TTC549 (cell line): Measurements from ENCODE around the gene ZNF536.
"Not testable (repeated sequence)": the region's sequence is repeated elsewhere in the genome, so short reads cannot be mapped to it uniquely, and the experiment has no call there.

Experiments
- FAIRE-seq: peaks from 2 replicates; lab custom pipeline; 2012; peaks lifted over from hg19 to GRCh38; lab: Jason Lieb, UNC

ZNF536 gene

DNA sequence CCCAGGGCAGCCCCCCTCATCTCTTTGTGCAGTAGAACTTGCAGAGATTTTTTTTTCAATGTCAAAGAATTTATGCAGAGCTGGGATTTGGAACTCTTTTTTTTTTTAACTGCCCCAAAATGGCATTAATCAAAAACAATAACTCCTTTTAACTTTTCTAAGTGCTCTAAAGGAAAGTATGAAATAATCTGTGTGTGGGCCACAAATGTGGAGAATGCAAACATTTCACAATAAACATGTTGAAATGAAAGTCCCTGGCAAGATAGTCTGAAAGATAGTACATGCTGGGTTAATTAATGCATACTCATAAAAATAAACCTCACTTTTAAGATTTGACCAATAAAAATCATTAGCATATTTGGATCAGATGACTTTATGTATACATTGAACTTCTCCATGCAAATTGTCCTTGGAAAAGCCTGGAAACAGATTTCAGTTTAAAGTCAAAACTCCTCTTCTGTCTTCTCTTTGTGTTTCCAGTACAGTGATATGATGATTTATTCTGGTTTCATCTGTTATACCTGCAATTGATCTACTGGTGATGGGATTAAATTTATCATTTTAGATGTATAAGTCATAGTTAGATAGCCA is 30.5 kb upstream of the ZNF536 start:
- FAIRE-seq = no peak

DNA sequence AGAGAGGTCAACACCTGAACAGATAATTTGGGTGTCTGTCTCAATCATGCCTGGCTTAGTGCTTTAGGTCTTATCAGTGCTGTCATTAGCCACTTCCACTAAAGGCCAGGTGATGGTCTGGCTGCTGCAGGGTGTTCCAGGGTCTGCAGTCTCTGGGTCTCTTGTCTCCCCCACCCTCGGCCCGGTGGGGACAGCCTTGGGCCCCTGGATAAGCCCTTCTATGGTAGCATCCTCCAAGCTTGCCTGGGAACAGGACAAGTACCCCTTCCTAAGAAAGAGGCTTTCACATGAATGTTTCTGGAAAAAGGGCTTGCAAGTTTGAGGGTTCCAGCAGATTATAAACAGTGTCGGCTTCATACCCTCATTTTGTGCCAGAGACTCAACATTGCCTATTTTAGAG is 29.3 kb upstream of the ZNF536 start:
- FAIRE-seq = no peak

DNA sequence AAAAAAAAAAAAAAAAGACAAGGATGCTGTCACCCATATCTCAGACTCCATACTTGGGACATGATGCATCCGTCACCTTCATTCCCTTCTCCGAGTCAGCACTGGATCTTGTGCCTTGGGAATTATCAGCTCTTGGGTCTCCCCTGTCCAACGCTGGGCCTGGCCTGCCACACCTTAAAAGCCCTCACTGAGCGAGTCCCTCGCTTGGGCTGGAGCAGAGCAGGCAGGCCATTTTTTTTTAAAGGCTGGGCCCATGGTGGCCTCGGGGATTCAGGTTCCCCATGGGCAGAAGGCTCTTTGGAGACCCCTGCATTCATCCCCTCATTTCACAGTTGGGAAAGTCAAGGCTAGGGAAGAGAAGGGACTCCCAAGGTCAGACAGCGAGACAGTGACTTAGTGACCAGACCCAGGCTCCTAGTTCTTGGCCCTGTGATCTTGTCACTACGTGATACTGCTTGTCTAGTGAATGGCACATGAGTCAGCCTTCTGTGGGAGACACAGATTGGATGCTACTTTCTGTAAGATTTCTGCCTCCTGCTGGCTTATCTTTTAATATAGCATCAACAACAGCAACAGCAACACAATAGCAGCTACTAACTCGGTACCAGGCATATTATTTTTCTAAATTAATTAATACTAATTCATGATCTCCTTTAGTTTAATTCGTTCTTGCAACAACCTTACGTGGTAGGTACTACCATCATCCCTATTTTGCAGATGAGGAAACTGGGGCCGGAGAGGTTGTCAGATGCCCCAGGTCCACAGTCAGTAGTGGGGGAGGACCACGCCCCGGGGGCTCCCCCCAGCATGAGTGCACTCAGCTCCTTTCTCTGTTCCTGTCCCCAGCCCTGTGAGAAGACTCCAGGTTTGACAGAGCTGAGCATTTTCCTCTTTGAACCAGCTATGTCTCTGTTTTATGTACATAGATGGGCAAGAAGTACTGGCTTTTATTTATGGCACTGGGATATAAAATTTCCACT is 27.4 kb upstream of the ZNF536 start:
- FAIRE-seq = no peak

DNA sequence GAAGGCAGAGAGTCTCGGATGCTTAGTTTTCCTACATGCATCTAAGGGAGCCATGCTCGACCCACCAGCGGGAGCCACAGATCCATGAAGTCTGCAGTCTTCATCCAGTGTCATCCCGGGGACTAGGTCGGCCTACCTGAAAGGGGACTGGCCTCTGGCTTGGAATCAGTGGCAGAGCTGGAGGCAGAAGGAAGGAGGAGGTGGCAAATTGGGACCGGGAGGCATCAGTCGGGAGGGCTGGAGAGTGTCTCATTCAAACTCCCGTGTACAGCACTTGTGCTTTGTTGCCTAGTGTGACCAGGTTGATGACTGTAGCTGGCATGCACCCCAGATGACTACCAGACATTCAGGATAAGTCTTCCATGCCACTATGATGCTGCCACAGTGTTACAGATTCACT is 26.5 kb upstream of the ZNF536 start:
- no peak for FAIRE-seq

DNA sequence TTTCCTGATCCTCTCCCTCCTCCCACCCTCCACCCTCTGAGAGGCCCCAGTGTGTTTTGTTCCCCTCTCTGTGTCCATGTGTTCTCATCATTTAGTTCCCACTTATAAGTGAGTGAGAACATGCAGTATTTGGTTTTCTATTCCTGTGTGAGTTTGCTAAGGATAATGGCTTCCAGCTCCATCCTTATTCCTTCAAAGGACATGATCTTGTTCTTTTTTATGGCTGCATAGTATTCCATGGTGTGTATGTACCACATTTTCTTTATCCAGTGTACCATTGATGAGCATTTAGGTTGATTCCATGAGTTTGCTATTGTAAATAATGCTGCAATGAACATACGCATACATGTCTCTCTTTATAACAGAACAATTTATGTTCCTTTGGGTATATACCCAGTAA is 25.7 kb upstream of the ZNF536 start:
- not testable (repeated sequence) for FAIRE-seq

DNA sequence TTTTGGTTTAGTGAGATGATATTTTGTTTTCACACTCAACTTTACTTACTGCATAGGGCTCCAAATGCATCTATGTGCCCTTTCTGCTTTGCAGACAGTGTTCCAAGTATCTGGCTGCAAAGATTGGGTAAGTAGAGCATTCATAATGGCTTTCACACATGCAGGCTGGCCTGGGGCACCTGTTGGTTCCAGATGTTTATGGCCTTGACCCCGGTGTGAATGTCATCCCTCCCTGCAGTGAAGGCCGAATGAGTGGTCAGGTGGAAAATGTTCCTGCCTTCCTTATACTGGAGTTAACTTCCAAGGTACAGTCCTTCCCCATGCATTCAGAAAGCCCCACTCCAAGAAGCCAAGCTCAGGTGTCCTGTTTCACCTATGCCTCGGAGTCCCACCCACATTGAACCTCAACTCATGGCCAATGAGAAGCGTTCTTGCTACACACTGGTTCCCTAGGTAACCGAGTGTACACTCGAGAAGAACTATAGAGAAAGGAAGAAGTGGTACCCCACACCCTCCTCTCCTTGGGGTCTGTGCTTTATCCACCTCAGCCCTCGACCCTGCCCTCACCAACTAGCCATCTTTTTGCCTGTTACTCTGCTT is 23.0 kb upstream of the ZNF536 start:
- FAIRE-seq = no peak

DNA sequence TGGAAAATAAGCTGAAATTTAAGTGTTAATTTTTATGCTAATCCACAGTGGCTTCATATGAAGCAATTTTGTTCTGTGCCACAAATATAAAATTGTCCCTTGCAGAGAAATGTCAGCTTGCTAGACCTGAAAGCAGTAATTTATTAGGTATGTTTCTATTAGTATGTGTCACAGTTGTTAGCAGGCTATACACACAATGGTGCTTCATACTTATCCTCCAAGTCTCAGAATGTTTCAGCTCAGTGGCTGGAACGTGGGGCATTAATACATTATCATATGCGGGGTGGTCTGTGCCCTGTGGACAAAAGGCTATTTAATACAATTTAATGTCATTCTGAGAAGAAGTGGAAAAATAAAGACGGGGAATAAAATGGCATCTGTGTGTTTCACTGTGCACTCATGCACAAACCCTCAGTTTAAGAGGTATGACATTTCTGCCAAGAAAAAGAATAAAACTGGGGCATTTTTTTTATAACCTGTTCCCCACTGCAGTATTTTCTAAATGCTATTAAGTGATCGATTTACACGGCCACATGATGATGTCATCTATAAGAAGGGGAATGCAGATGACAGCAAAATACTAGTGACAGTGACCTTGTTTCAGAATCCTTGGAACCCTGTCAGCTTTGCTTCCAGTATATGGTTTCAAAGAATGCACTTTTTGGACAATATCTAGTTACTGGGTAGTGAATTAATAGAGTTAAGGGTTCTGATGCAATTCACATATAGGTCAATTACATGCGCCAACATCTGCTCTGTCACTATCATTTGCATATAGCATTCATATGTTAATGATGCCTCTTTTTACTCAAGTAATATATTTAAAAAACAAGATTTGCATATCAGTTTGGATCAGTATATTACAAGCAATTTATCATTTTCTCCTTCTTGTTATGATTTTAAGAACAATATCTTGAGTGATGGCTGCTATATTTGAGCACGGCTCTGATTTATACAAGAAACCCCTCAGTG is 21.2 kb upstream of the ZNF536 start:
- no peak for FAIRE-seq

DNA sequence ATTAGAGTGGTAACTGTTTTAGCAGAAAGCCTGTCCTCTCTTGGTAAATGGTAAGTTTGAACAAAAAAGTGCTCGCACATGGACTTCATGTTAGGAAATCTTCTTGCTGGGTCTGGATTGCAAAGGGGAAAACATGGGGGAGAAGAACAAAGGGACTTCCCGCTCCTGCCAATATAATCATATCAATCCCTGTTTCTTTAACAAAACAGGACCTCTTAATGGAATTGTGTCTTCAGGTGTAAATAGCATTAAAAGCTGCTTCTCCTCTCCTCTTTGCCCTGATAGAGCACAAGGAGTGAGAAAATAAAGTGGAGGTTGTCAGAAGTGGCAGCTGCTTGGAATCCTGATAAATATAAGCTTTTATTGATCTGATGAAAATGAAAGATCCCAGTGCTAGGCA is 20.4 kb upstream of the ZNF536 start:
- no peak for FAIRE-seq

DNA sequence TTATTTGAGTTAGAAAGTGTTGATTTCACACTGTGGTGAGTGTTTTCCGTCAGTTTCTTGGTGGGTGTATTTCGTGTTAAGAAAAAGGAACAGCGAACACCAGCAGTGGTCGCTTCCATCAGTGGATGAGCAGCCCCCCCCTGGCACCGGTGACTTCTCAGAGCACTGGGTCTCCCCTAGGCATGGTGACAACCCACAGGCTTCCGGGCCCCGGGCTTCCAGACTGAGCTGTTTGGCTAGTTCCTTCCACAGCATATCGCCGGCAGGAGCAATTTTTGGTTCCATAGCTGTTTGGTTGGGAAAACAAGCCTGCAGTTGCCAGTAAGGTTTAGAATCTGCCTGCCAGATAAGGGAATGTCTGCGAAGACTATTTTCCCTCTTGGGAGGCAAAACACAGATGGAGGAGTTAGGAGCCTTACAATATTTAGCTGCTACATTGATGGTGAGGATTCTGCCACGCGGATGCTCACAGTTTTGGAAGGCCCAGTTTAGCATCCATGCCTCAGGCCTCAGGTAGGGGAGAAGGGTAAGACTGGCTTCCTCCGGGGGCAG is 18.7 kb upstream of the ZNF536 start:
- FAIRE-seq = no peak

DNA sequence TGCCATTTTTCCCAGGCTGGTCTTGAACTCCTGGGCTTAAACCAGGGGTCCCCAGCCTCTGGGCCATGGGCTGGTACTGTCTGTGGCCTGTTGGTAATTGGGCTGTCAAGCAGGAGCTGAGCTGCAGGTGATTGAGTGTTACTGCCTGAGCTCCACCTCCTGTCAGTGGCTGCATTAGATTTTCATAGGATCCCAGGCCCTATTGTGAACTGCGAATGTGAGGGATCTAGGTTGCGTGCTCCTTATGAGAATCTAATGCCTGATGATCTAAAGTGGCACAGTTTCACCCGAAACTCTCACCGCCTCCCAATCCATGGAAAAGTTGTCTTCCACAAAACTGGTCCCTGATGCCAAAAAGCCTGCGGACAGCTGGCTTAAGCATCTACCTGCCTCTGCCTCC is 16.6 kb upstream of the ZNF536 start:
- no peak for FAIRE-seq

DNA sequence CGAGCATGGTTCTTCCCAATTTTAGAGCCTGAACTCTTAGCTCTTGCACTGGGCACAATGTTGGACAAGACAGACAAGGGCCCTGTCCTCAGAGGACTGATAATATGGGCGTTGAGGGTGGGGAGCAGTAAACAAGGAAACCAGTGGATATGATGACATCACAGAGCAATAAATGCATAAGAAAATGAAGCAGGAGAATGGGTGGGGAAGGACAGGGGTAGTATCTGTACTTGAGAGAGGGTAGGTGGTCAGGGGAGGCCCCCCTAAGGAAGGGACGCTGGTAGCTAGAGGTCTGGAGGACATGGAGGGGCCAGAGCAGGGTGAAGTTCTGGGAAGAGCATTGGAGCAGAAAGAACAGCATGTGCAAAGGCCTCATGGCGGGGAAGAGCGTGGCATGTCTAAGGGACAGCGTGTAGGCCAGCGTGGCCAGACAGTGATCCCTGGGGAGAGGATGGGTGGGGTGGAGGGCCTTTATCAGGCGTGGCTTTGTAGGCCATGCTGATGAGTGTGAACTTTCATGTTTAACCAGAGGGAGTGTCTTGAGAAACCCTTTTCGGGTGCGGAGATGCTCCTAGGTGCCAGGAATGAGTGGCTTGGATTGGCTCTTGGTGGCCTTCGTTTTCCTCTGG is 15.1 kb upstream of the ZNF536 start:
- FAIRE-seq = no peak

DNA sequence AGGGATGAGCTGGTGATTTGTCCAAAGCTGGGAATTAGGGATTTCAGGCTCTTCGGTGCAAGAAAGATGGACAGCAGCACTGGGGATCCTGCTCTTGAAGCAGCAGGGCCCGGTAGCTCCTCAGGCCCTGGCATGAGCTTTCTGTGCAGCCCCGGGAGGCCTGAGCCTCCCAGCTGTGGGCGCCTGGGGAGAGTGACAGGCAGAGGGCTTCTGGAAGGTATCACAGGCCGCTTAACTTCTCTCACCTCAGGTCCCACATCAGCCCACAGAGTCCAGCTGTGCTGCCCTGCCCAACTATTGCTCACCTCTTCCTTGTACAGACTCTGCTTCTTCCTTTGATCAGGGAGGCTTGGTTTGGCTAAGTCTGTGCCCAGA is 14.6 kb upstream of the ZNF536 start:
- no peak for FAIRE-seq

DNA sequence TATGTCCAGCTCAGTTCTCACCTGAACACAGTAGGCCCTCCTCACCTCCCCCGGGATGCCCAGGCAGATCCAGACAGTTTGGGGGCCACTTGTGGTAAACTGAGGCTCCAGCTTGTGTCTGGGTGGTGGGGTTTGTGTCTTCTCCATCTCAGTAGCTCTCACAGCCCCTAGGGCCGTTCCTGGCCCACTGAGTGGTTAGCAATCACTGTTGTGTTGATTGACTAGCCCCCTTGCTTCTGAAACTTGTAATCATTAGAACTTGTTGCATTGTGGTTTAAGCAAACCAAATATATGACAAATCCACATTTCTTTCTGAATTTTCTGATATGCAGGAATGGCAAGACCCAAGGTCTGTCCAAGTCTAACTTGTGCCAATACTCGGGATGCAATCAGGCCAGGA is 13.9 kb upstream of the ZNF536 start:
- no peak for FAIRE-seq

DNA sequence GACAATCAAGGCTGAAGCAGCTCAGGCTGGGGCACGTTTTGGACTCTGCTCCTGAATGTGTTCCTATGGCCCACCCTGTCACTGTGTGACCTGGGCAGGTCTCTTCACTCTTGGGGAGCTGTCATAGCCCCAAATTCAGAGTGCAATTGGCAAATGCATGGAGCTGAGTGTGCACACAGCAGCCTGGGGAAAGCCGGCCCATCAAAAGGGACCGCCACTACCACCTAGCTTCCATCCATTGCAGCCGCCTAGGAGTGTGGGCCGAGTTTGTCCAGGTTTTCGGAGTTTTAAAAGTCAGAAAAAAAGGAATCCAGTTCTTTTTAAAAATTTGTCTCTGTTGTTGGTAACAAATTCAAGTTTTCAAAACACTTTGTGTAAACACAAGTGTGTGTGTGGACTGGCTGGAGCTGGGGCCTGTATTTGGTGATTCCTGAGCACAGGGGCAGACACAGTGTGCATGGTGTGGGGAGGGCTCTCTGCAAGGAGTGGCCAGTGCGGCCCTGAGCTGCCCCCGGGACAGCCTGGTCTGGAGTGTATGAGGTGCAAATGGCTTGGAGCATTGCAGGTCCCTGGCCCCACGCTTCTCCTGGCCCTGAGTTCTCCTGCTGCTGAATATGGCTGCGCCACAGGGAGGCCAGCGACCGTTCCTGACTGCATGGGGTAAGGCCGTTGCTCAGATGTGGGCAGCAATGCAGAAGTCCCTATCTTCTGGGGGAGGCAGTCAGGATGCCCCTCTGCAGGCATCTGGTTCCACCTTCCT is 13.2 kb upstream of the ZNF536 start:
- no peak for FAIRE-seq

DNA sequence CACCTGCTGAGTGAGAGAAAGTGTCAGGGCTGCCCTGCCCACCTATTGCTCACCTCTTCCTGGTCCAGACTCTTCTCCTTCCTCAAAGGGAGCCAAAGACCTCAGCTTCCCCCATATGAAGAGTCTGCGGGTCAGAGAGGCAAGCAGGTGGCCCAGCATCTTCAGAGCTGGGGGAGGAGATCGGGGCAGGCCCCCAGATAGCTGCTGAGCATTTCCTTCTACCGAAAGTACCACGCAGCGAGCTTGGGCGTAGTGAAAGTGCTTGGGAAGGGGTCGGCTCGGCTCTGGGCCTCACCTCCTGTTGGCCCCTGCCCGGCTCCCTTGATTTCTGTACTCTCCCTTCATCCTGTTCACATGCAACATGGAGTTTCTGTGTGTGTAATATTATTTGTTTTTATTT is 12.2 kb upstream of the ZNF536 start:
- no peak for FAIRE-seq

DNA sequence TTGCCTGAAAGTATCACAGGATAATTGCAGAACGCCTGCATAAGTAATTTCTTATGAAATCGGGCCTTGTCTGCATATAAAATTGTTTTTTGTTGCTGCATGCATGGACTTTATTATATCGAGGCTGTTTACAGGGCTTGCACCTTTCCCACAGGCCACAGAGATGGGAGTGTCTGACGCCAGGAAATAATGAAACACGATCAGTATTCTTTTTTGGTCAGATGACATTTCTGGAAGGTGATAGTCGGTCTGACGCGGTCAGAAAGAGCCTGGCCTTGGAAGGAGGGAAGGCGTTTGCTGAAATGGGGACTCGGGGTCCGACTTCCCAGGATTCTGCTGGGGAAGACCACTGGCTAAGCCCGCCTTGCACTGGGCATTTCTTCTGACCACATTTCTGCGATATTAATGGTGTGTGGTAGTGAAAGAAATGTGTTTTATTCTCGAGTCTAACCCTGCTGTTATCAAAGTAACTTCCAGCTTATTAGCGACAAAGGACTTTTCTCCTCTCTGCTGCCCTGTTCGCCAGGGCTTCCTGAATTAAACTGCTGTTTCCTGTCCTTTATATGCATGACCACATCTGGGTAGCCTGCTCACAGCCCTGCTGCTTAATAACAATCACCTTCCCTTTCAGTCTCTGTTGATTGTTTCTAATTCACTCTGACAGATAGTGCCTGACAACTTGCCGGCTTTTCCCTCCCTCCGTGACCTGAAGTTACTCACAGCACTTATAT is 11.6 kb upstream of the ZNF536 start:
- FAIRE-seq = no peak

DNA sequence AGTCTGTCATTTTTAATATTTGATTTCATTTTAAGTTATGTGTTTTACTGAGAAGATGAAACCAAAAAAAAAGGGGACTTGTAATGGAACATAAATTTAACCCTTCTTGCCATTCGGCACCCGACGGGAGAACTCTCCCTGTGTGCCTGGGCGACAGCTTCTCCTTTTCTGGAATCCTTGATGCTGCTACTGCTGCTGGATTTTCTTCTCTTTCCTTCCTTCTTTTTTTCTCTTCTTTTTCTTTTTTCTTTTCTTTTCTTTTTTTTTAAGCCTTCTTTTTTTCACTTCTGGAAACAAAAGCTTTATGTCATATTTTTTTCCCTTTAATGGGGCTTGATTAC is 11.1 kb upstream of the ZNF536 start:
- FAIRE-seq = no peak

DNA sequence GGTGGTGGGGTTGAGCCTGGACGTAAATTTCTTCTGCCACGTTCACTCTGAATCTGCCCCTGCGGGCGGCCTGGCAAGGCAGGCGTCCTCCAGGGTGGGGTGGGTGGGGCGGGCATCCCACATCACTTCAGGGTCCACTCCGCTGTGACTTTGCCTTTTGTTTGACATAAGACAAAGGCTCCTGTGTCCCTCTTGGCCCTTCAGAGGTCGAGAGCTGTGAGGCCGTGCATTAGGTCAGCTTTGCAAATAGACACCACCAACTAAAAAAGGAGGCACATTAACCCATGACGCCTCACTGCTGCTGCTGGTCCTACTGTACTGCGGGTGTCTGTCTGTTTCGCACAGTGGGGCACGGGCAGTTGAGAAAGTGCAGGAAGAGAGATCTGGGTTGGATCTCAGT is 10.5 kb upstream of the ZNF536 start:
- FAIRE-seq = no peak

DNA sequence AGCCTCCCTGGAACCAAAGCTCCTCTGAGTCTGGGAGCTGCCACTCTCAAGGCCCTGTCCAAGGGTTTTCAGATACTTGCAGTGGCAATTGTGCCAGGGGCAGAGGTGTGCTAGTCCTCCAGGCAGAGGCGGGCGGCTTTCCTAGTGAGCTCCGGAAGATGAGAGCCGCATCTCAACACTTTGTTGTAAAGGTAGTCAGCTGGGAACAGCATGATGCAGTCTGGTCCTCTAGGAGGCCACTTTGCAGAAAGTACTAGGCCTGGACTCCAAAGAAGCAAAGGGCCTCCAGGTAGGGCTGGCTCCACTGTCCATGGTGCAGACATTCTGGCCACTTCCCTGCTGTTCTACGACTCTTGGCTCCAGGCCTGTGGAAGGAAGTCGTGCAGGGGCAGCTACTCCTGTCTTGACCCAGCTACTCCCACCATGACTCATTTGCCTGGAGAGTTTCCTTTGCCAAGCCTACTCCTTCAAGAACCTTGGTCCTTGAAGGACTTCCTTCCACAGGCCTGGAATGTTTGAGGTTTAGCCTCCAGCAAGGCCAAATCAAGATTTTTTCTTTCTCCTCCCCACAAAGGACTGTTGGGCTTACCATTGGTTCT is 9.9 kb upstream of the ZNF536 start:
- FAIRE-seq = no peak

DNA sequence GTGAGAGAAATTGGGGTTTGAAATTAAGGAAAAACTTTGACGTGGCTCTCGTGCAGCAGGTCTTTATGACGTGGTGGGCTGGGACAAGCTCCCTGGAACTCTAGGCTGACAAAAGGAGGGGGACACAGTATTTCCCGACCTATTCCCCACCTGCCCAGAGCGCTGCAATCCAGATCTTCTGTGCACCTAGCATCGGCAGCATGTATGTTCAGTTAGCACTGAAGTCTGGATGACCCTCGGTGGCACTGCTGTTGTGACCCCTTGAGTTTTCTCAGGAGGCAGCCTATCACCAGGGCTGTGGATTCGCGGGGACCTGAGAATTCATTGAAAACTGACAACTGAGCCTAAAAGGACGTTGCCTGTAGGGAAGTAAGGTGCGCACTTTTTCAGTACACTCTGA is 9.1 kb upstream of the ZNF536 start:
- no peak for FAIRE-seq
